Activated CD8-positive, alpha-beta memory T cell treated with anti-CD3 and anti-CD28 coated beads, Interleukin-2, amount 10 ng/mL, durations not matched to agents 7 days and 5 days (primary cell): ENCODE measurements around the gene PDYN. TPM values are rescaled to one million over a fixed set of nuclear protein-coding genes. Genes with fewer than 3 reads are reported as not detected.
A peak's percentile ranks its signal among the peaks of the same experiment; 100 is the strongest.
"Not testable (repeated sequence)": the region's sequence is repeated elsewhere in the genome, so short reads cannot be mapped to it uniquely, and the experiment has no call there.

ENCODE experiments used
- ATAC-seq: fragments of 150-1000 bp; cut with Tn5 transposase; one replicate; pipeline ENCODE4 v1.10.0; 2021; ENCODE audit warnings: moderate library complexity
- CTCF ChIA-PET: fragments of 350-600 bp; sonication (Branson Sonifier 250); formaldehyde crosslinking; loops from one replicate; lab custom pipeline; 2021; ENCODE audit warnings: antibody characterized with exemption; lab: Charles Lee
- DNase-seq: peaks from one replicate; pipeline ENCODE4 v3.0.0-alpha.2; 2020
- H3K27ac Mint-ChIP-seq: one replicate; pipeline ENCODE4 v1.8.0; 2021; ENCODE audit warnings: mild to moderate bottlenecking, mixed read lengths
- H3K27me3 Mint-ChIP-seq: one replicate; pipeline ENCODE4 v1.8.0; 2021; ENCODE audit warnings: mixed read lengths
- H3K36me3 Mint-ChIP-seq: one replicate; pipeline ENCODE4 v1.8.0; 2021; ENCODE audit warnings: mild to moderate bottlenecking, mixed read lengths
- H3K4me1 Mint-ChIP-seq: one replicate; pipeline ENCODE4 v1.8.0; 2021; ENCODE audit warnings: mixed read lengths
- H3K4me3 Mint-ChIP-seq: one replicate; pipeline ENCODE4 v1.8.0; 2021; ENCODE audit warnings: mild to moderate bottlenecking, moderate library complexity, mixed read lengths
- H3K9me3 Mint-ChIP-seq: one replicate; pipeline ENCODE4 v1.8.0; 2022; ENCODE audit warnings: low read depth, mixed read lengths
- total RNA-seq, 2 experiments: library from RNA; stranded (reverse); gene quantifications; one replicate each; pipeline ENCODE4 v1.2.3, GENCODE V29; 2021

PDYN gene
- total RNA-seq = not detected

DNA sequence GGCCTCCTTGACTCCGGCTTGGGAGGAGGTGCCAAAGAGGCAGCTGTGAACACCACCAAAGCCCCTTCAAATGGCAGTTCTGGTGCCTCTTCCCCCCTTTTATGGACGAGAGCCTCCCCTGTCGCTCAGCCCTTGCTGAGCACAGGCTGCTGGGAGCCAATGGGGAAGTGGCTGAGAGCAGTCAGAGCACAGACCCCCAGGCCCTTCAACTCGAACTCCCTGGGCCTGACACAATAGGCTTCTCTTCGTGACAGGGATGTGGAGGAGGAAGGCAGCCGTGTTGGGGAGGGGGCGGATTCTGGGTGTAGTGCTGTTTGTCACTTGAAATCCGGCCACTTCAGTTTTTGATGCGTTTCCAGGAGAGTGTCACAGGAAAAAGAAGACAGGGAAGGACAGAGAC lies at the start of gene PDYN:
TSS of gene PDYN (minus strand) at position 73 of the 400 bp plus-strand sequence. CDS start 10,974 bp downstream, outside the sequence.
- no peak within 1 kb of the TSS for H3K27ac Mint-ChIP-seq
- no peaks in the 10 kb centered on the region for H3K36me3 Mint-ChIP-seq
- H3K27me3 Mint-ChIP-seq = peaks cover 35% of the 10 kb centered on the region
- no peak for DNase-seq
- no peak for ATAC-seq
- H3K9me3 Mint-ChIP-seq = no peaks in the 10 kb centered on the region
- CTCF ChIA-PET = no interaction called here
- H3K4me1 Mint-ChIP-seq = no peaks in the 10 kb centered on the region
- H3K4me3 Mint-ChIP-seq = no peak within 1 kb of the TSS

DNA sequence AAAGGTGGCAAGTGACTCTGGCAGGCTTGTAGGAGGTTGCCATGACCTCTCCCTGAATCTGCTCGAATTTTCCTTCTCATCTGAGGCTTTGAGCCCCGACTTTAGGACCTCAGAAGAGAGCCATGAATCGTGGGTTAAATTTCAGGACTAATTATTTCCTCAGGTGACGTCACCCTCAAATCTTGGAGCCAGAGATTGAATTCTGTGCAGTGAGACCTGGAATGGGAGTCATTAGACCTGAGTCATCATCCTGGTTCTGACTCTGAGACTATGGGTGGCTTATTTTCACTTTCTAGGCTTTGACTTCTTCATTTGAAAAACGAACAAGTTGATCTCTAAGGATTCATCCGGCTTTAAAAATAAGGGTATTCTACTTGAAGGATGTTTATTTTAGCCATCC lies 48.5 kb upstream of the PDYN start:
- Mint-ChIP-seq H3K4me3 (no peak overlapping the region), H3K36me3 (no peaks in the 10 kb centered on the region), H3K27ac (no peak overlapping the region), H3K27me3 (peaks cover 30% of the 10 kb centered on the region), H3K9me3 (no peaks in the 10 kb centered on the region), H3K4me1 (no peaks in the 10 kb centered on the region)
- ATAC-seq (no peak), DNase-seq (no peak)
- CTCF ChIA-PET = no interaction called here

DNA sequence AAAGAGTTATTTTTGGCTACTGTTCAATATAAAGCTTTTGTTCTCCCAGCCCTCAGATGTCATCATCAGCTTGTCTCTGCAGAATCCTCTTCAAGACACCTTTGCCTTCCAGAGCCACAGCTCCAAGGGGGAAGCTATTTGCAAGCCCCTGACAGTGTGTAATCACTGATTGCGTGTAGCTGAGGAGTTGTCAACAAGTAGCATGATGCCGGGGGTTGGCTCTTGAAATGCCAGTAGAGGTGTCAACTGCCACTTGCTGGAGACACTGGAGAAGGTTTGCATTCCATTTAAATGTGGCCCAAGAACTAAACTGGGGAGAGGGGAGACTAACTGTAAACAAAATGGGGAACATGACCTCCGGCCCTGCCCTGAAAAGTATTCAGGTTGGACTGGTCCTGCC lies 44.3 kb upstream of the PDYN start:
- CTCF ChIA-PET = interaction anchor here (0.6 kb wide), 1 partner anchor 32 kb away, joined by 3 read pairs; no protein-coding TSS in a partner anchor

DNA sequence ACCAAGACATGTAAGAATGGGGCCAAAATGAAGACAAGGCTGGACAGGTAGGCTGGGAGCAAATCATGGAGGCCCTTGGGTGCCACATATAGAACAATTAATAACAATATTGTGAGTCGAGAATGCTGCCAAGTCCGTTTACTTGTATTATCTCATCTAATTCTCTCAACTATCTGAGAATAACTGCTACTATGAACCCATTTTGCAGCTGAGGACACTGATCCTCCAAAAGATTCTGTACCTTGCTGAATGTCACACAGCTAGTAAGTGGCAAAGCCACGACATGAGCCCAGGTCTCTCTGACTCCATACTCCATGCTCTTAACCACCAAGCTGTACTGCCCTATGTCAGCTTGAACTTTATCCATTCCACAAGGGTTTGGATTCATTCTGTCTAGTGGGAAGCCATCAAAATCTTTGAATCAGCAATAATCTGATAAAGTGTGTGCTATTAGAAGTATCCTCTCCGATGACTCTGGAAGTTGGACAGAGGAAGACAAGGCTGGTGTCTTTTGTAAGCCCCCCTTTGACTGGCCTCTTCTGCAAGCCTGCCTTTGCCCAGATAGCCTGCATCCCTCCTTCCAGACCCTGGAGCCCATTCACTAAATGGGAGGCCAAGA lies 43.5 kb upstream of the PDYN start:
- Mint-ChIP-seq H3K27ac (no peak overlapping the region), H3K4me1 (no peaks in the 10 kb centered on the region), H3K36me3 (no peaks in the 10 kb centered on the region), H3K27me3 (peaks cover 31% of the 10 kb centered on the region), H3K4me3 (no peak overlapping the region), H3K9me3 (no peaks in the 10 kb centered on the region)
- DNase-seq = no peak
- ATAC-seq = no peak
- CTCF ChIA-PET = no interaction called here

More for the DNA sequence above, 44.3 kb upstream of the PDYN start:
- no peak overlapping the region for H3K4me3 Mint-ChIP-seq
- H3K36me3 Mint-ChIP-seq = no peaks in the 10 kb centered on the region
- H3K27me3 Mint-ChIP-seq = peaks cover 27% of the 10 kb centered on the region
- no peak for ATAC-seq
- no peak for DNase-seq
- no peaks in the 10 kb centered on the region for H3K4me1 Mint-ChIP-seq
- H3K9me3 Mint-ChIP-seq = no peaks in the 10 kb centered on the region
- no peak overlapping the region for H3K27ac Mint-ChIP-seq

DNA sequence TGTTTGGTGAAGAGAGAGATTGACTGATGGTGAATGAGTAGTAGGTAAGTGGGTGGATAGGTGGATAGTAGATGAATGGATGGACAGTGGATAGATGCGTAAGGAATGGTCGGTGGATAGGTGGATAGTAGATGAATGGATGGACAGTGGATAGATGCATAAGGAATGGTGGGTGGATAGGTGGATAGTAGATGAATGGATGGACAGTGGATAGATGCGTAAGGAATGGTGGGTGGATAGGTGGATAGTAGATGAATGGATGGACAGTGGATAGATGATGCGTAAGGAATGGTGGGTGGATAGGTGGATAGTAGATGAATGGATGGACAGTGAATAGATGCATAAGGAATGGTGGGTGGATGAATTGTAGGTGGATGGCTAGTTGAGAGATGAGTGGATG lies 42.5 kb upstream of the PDYN start:
- CTCF ChIA-PET, H3K4me1 Mint-ChIP-seq, H3K27ac Mint-ChIP-seq, H3K36me3 Mint-ChIP-seq, H3K9me3 Mint-ChIP-seq, H3K4me3 Mint-ChIP-seq, DNase-seq, ATAC-seq: not testable (repeated sequence)
- peaks cover 38% of the 10 kb centered on the region for H3K27me3 Mint-ChIP-seq

DNA sequence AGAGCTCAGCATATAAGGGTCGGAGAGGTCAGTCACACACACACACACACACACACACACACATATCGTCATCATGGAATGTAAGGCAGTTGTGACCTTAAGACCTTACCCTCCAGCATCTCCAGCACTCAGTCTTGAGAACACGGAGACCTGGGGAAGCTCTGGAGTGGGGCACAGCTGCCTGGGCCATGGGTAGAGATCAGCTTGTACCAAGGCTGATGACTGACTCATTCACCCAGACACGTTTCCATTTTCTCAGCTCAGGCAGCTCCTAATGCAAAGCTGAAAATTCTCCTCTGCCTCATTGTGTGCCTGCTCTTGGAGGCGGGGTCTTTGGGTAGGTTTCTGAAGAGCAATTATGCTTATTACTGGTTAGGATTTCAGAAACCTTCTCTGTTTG lies 38.3 kb upstream of the PDYN start:
- CTCF ChIA-PET = no interaction called here
- Mint-ChIP-seq H3K27me3 (peaks cover 35% of the 10 kb centered on the region), H3K27ac (no peak overlapping the region), H3K9me3 (no peaks in the 10 kb centered on the region), H3K36me3 (no peaks in the 10 kb centered on the region), H3K4me1 (no peaks in the 10 kb centered on the region), H3K4me3 (no peak overlapping the region)
- ATAC-seq (no peak), DNase-seq (no peak)

DNA sequence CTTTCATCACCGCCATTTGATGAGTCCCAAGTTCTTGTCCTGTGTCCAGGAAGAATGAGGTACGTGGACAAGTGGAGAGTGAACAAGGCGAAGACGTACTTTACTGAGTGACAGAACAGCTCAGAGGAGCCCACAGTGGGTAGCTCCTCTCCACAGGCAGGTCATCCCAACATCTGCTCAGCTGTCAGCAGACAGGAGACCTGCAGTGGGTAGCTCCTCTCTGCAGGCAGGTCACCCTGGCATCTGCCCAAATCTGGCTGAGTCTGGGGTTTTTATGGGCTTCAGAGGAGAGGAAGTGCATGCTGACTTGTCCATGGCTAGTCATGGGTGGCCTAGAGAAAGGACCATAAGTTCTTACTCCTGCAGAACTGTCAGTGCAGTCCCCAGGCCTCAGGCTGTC lies 32.7 kb upstream of the PDYN start:
- ATAC-seq (no peak), DNase-seq (no peak)
- CTCF ChIA-PET = no interaction called here
- peaks cover 15% of the 10 kb centered on the region for H3K27me3 Mint-ChIP-seq
- H3K4me1 Mint-ChIP-seq = no peaks in the 10 kb centered on the region
- H3K4me3 Mint-ChIP-seq = no peak overlapping the region
- peaks cover 2% of the 10 kb centered on the region for H3K9me3 Mint-ChIP-seq
- no peak overlapping the region for H3K27ac Mint-ChIP-seq
- H3K36me3 Mint-ChIP-seq = no peaks in the 10 kb centered on the region

DNA sequence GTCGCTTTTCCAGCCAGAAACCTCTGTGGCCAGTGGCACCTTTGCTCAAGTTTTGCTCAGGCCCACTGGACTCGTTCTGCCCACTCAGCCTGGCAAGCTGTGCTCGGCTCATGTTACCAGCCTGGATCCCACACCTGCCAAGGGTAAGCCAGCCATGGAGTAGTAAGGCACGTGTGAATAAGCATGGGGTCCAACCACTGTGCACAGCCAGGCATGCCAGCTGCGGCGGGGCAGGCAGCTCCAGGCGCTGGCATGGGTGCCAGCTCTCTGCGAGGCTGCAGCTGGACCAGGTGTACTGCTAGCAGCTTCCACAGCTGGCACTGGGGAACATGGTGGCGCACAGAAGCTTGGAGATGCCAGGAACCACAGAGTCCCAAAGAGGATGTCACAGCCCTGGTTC lies 32.1 kb upstream of the PDYN start:
- no peaks in the 10 kb centered on the region for H3K4me1 Mint-ChIP-seq
- ATAC-seq (no peak), DNase-seq (no peak)
- H3K4me3 Mint-ChIP-seq = no peak overlapping the region
- H3K27ac Mint-ChIP-seq = no peak overlapping the region
- peaks cover 10% of the 10 kb centered on the region for H3K27me3 Mint-ChIP-seq
- no peaks in the 10 kb centered on the region for H3K36me3 Mint-ChIP-seq
- peaks cover 2% of the 10 kb centered on the region for H3K9me3 Mint-ChIP-seq
- CTCF ChIA-PET = interaction anchor here (0.8 kb wide), 1 partner anchor 18 kb away, joined by 3 read pairs; no protein-coding TSS in a partner anchor

DNA sequence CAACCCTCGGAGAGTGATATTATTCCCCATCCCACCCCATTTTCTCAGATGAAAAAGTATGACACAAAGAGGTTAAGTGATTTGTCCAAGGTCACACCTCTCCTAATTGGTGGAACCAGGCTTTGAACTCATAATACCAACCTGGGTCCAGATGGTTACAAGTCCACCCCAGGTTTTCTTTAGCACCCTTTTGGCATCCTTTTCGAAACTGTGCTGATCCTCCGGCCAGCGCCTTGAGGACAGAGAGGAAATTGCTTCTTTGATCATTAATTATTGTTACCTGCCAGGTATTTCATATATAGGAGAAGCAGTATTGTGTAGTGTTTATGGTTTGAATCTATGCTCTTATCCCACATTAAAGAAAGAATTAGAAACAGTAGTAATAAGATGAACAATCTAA lies 29.3 kb upstream of the PDYN start:
- ATAC-seq = no peak
- Mint-ChIP-seq H3K9me3 (peaks cover 2% of the 10 kb centered on the region), H3K27me3 (peaks cover 11% of the 10 kb centered on the region), H3K27ac (no peak overlapping the region), H3K4me3 (no peak overlapping the region), H3K4me1 (no peaks in the 10 kb centered on the region), H3K36me3 (no peaks in the 10 kb centered on the region)
- CTCF ChIA-PET = no interaction called here
- DNase-seq = no peak

DNA sequence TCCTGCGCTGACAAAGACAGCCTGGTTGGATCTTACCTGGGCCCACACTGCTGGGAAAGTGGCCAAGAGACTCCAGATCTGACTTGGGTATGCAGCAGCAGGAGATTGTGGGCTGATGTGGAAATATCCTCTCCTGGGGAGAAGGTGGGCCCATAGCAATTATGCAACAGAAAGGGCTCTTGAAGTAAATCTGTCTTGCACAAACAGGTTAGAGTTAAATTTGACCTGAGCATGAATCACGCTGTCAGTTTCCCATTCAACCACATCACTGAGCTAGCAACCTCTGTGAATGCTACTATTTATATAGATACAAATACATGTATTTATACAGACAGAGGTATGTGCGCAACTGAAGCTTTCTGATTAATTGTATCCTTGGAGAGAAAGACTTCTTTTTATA lies 28.3 kb upstream of the PDYN start:
- Mint-ChIP-seq H3K36me3 (no peaks in the 10 kb centered on the region), H3K9me3 (peaks cover 2% of the 10 kb centered on the region), H3K4me1 (no peaks in the 10 kb centered on the region), H3K4me3 (no peak overlapping the region), H3K27me3 (peaks cover 19% of the 10 kb centered on the region), H3K27ac (no peak overlapping the region)
- CTCF ChIA-PET = no interaction called here
- ATAC-seq (no peak), DNase-seq (no peak)

DNA sequence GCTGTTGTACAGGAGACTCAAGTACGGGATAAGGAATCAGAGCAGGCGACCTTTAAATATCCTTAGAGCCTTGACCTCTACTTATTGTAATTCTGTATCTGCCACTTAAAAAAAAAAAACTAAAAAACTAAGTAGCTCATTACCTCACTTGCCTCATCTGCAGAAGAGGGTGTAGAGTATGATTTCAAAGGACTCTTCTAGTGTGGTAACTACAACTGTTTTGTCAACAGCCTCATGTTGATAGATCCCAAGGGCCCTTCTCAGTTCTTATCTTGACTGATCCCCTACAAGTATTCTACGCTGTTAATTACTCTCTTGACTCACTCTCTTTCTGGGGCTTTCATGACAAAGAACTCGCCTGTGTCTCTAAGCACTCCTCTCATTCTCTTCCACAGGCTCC lies 16.7 kb upstream of the PDYN start:
- Mint-ChIP-seq H3K27ac (no peak overlapping the region), H3K4me1 (no peaks in the 10 kb centered on the region), H3K4me3 (no peak overlapping the region), H3K27me3 (peaks cover 19% of the 10 kb centered on the region), H3K36me3 (no peaks in the 10 kb centered on the region), H3K9me3 (no peaks in the 10 kb centered on the region)
- CTCF ChIA-PET = no interaction called here
- ATAC-seq (no peak), DNase-seq (no peak)

DNA sequence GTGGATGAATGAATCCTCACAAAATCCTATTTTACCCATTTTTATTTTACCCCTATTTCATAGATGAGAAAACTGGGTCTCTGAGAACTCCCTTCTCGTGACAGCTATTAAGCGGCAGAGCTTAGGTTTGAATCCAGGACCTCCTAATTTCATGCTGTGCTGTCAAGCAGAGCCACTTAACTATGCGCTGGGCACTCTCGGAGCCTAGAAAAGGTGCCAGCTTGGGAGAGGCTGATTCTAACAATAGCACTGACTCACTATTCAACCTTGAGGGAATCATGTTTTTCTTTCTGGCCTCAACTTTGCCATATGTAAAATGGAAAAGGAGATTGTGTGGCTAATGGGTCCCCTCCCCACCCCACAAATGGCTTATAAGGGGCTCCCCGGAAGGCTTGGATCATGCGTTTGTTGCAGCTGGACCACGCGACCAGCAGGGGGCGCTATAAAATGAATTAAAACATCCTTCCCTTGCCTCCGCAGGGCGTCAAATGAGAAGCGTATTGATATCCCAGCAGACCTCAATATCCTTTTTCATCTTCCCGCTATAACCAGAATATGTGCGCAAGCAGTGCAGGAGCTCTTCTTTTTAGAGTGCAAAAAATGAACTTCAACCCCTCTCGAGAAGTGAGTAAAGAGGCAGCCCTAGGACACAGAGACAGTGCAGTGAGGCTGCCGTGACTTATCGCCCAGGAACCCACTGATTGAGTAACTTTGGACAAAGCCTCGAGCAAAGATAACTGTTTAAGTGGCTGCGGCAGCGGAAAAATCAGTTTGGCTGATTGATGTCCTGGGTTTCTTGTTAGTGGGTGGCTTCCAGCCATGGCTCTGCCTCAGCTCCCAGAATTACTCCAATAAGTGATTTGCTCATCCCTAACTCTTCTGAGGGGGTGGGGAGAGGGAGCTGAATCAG lies 12.8 kb upstream of the PDYN start:
- H3K27ac Mint-ChIP-seq = no peak overlapping the region
- H3K36me3 Mint-ChIP-seq = no peaks in the 10 kb centered on the region
- DNase-seq (peak; percentile 45), ATAC-seq (no peak)
- no peaks in the 10 kb centered on the region for H3K4me1 Mint-ChIP-seq
- CTCF ChIA-PET = interaction anchor here (0.9 to 5.1 kb wide), 9 partner anchors 13 to 201 kb away, joined by 3 to 62 read pairs (median 3); no protein-coding TSS in a partner anchor
- no peak overlapping the region for H3K4me3 Mint-ChIP-seq
- peaks cover 6% of the 10 kb centered on the region for H3K27me3 Mint-ChIP-seq
- H3K9me3 Mint-ChIP-seq = no peaks in the 10 kb centered on the region

DNA sequence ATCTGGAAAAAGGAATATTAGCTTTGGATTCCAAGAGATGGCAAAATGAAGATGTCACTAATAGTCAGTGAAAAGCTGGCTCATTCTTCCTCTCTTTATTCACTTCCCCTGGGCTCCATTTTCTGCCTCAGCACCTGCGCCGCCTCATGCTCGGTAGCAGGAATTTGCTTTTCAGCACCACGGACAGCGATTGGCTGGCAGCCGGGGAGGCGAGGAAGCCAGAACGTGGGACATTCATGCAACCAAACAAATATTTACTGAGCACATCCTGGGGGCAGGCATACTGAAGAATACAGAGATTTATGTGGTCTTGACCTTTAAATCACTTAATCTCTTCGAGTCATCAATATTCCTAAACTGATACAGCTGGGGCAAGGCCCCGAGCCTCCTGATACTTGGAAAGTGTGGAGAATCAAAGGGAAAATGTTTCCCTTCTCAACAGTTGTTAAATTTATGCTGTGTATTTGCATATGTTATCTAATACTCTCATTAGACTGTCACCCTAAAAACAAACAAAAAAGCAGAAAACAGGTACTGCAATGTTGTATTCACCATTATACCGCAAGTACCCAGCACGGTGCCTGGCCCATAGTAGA lies 12.1 kb upstream of the PDYN start:
- H3K36me3 Mint-ChIP-seq = no peaks in the 10 kb centered on the region
- H3K4me3 Mint-ChIP-seq = no peak overlapping the region
- peaks cover 6% of the 10 kb centered on the region for H3K27me3 Mint-ChIP-seq
- H3K27ac Mint-ChIP-seq = no peak overlapping the region
- DNase-seq (peak; percentile 72), ATAC-seq (peak; percentile 33)
- CTCF ChIA-PET = interaction anchor here (0.9 to 5.1 kb wide), 8 partner anchors 13 to 201 kb away, joined by 3 to 62 read pairs (median 4); no protein-coding TSS in a partner anchor
- no peaks in the 10 kb centered on the region for H3K4me1 Mint-ChIP-seq
- no peaks in the 10 kb centered on the region for H3K9me3 Mint-ChIP-seq
